GM20431 (cell line): ENCODE data around the gene PLCH1.
"Not testable (repeated sequence)": the region's sequence is repeated elsewhere in the genome, so short reads cannot be mapped to it uniquely, and the experiment has no call there.

Experiments
- in situ Hi-C: fragments of 300-500 bp; cut with MseI, MboI; formaldehyde crosslinking; loops from one replicate; pipeline ENCODE4 v1.15.0; 2020; ENCODE audit warnings: low sequenced_read_pairs; ENCODE audit not compliant: unreplicated experiment

Gene PLCH1

GRCh38 chr3:155411500-155412223, 333.2 kb downstream of the PLCH1 start:
- in situ Hi-C loops = no loop called here

- in situ Hi-C loops = no loop called here
These were observed 335.5 kb downstream of the PLCH1 start for GRCh38 chr3:155409336-155409735.

GRCh38 chr3:155407971-155408370, 336.9 kb downstream of the PLCH1 start:
- in situ Hi-C loops = no loop called here

- in situ Hi-C loops = no loop called here
These were observed 337.5 kb downstream of the PLCH1 start for GRCh38 chr3:155407331-155407730.

GRCh38 chr3:155404486-155404885, 340.4 kb downstream of the PLCH1 start:
- in situ Hi-C loops = no loop called here

- in situ Hi-C loops = no loop called here
These were observed 342.2 kb downstream of the PLCH1 start for GRCh38 chr3:155402656-155403055.

GRCh38 chr3:155398046-155398445, 346.8 kb downstream of the PLCH1 start:
- in situ Hi-C loops = no loop called here

GRCh38 chr3:155394896-155395295, 350.0 kb downstream of the PLCH1 start:
- in situ Hi-C loops = not testable (repeated sequence)

- in situ Hi-C loops = no loop called here
These were observed 350.6 kb downstream of the PLCH1 start for GRCh38 chr3:155394240-155394639.

GRCh38 chr3:155393316-155393715, 351.6 kb downstream of the PLCH1 start:
- in situ Hi-C loops = no loop called here

GRCh38 chr3:155392138-155392537, 352.7 kb downstream of the PLCH1 start:
- in situ Hi-C loops = no loop called here

GRCh38 chr3:155391551-155391958, 353.3 kb downstream of the PLCH1 start:
- in situ Hi-C loops = no loop called here

GRCh38 chr3:155391104-155391503, 353.8 kb downstream of the PLCH1 start:
- in situ Hi-C loops = no loop called here

- in situ Hi-C loops = no loop called here
These were observed 354.5 kb downstream of the PLCH1 start for GRCh38 chr3:155390351-155390750.

GRCh38 chr3:155388417-155388816, 356.5 kb downstream of the PLCH1 start:
- in situ Hi-C loops = no loop called here

- in situ Hi-C loops = no loop called here
These were observed 357.3 kb downstream of the PLCH1 start for GRCh38 chr3:155387571-155387970.

GRCh38 chr3:155386919-155387318, 358.0 kb downstream of the PLCH1 start:
- in situ Hi-C loops = no loop called here

GRCh38 chr3:155385896-155386625, 358.8 kb downstream of the PLCH1 start:
- in situ Hi-C loops = no loop called here

- in situ Hi-C loops = no loop called here
These were observed 362.4 kb downstream of the PLCH1 start for GRCh38 chr3:155382396-155383042.

- in situ Hi-C loops = no loop called here
These were observed 367.0 kb downstream of the PLCH1 start for GRCh38 chr3:155377847-155378246.

- in situ Hi-C loops = no loop called here
These were observed 367.8 kb downstream of the PLCH1 start for GRCh38 chr3:155377071-155377470.
